ENCODE data around the gene RASGRP2.
A peak's percentile ranks its signal among the peaks of the same experiment; 100 is the strongest.

Gene RASGRP2

GRCh38 chr11:64771861-64772260 lies 27.9 kb upstream of the RASGRP2 start:
- DNase-seq (ENCODE audit: low read depth in 2 of 2) = no peak

GRCh38 chr11:64770120-64770519 lies 26.2 kb upstream of the RASGRP2 start:
- DNase-seq (ENCODE audit: low read depth in 2 of 2) = no peak

- no peak for DNase-seq (ENCODE audit: low read depth in 2 of 2)
Measured at GRCh38 chr11:64769283-64769682, 25.3 kb upstream of the RASGRP2 start.

- no peak for DNase-seq (ENCODE audit: low read depth in 2 of 2)
Measured at GRCh38 chr11:64768300-64768694, 24.4 kb upstream of the RASGRP2 start.

GRCh38 chr11:64767344-64768299 lies 23.7 kb upstream of the RASGRP2 start:
- peak; percentile 76 to 78 for DNase-seq (ENCODE audit: low read depth in 2 of 2)

- no peak for DNase-seq (ENCODE audit: low read depth in 2 of 2)
Measured at GRCh38 chr11:64766881-64767280, 22.9 kb upstream of the RASGRP2 start.

- no peak for DNase-seq (ENCODE audit: low read depth in 2 of 2)
Measured at GRCh38 chr11:64765851-64766665, 22.1 kb upstream of the RASGRP2 start.

- no peak for DNase-seq (ENCODE audit: low read depth in 2 of 2)
Measured at GRCh38 chr11:64765291-64765850, 21.4 kb upstream of the RASGRP2 start.

- no peak for DNase-seq (ENCODE audit: low read depth in 2 of 2)
Measured at GRCh38 chr11:64764753-64765152, 20.8 kb upstream of the RASGRP2 start.

GRCh38 chr11:64764040-64764611 lies 20.2 kb upstream of the RASGRP2 start:
- peak in 1 of 2 donors; percentile 26 for DNase-seq (ENCODE audit: low read depth in 2 of 2)

- no peak for DNase-seq (ENCODE audit: low read depth in 2 of 2)
Measured at GRCh38 chr11:64763526-64764039, 19.6 kb upstream of the RASGRP2 start.

GRCh38 chr11:64762674-64763525 lies 19.0 kb upstream of the RASGRP2 start:
- no peak for DNase-seq (ENCODE audit: low read depth in 2 of 2)

- DNase-seq (ENCODE audit: low read depth in 2 of 2) = no peak
Measured at GRCh38 chr11:64762277-64762673, 18.3 kb upstream of the RASGRP2 start.

- DNase-seq (ENCODE audit: low read depth in 2 of 2) = no peak
Measured at GRCh38 chr11:64760759-64761420, 16.9 kb upstream of the RASGRP2 start.

GRCh38 chr11:64759722-64760719 lies 16.1 kb upstream of the RASGRP2 start, which contains the start of gene PYGM:
PYGM (minus strand) TSS chr11:64759974; CDS start chr11:64759898, 76 bp downstream.
- DNase-seq (ENCODE audit: low read depth in 2 of 2) = no peak

GRCh38 chr11:64759131-64759721 lies 15.3 kb upstream of the RASGRP2 start:
- no peak for DNase-seq (ENCODE audit: low read depth in 2 of 2)

GRCh38 chr11:64758330-64759079 lies 14.6 kb upstream of the RASGRP2 start:
- no peak for DNase-seq (ENCODE audit: low read depth in 2 of 2)

Measured in stimulated activated CD8-positive, alpha-beta memory T cell treated with anti-CD3 and anti-CD28 coated beads, Interleukin-2, amount 100 ng/mL, for 48 hours (primary cell).